Activated T-cell treated with anti-CD3 and anti-CD28 coated beads, Interleukin-2, amount 50 U/mL, for 1 hour (primary cell): ENCODE results near the gene ZNF582.
"Not testable (repeated sequence)": the region's sequence is repeated elsewhere in the genome, so short reads cannot be mapped to it uniquely, and the experiment has no call there.

Source experiments
- DNase-seq: peaks from one replicate; pipeline ENCODE4 v3.0.0-alpha.2; 2020

Gene ZNF582

GRCh38 chr19:56350416-56351045 lies 42.8 kb downstream of the ZNF582 start:
- peak; percentile 20 for DNase-seq

GRCh38 chr19:56348289-56348877 lies 45.0 kb downstream of the ZNF582 start:
- DNase-seq: no peak

- no peak for DNase-seq
Observed at GRCh38 chr19:56347163-56347778, 46.1 kb downstream of the ZNF582 start.

- DNase-seq: no peak
Observed at GRCh38 chr19:56341948-56342347, 51.4 kb downstream of the ZNF582 start.

GRCh38 chr19:56339031-56339430 lies 54.3 kb downstream of the ZNF582 start:
- not testable (repeated sequence) for DNase-seq

- not testable (repeated sequence) for DNase-seq
Observed at GRCh38 chr19:56337077-56337476, 56.3 kb downstream of the ZNF582 start.

GRCh38 chr19:56335371-56335770 lies 58.0 kb downstream of the ZNF582 start:
- DNase-seq: not testable (repeated sequence)

- no peak for DNase-seq
Observed at GRCh38 chr19:56333506-56333905, 59.8 kb downstream of the ZNF582 start.
